Liver (tissue), 9 donors: ENCODE data around the gene C18orf32. TPM values are rescaled to one million over a fixed set of nuclear protein-coding genes. Genes with fewer than 3 reads are reported as not detected.

Source experiments
- DNase-seq: peaks from one replicate; pipeline ENCODE4 v3.0.0-alpha.2; 2017; ENCODE audit warnings: low spot score
- H3K27ac ChIP-seq, 2 donors: one replicate each; pipeline ENCODE4 v1.7.0; 2013; ENCODE audit warnings: inconsistent platforms in 2 of 2, low read length in 2 of 2, control low read depth in 1 of 2, low read depth in 1 of 2, mild to moderate bottlenecking in 1 of 2
- H3K27me3 ChIP-seq, 4 donors: one replicate each; pipeline versions ENCODE4 v1.6.1 to v1.7.0; 2013; ENCODE audit warnings: low read length in 3 of 4, inconsistent platforms in 1 of 4, mild to moderate bottlenecking in 1 of 4, moderate library complexity in 1 of 4; ENCODE audit not compliant: control insufficient read depth in 4 of 4, insufficient read depth in 4 of 4
- H3K36me3 ChIP-seq, 4 donors: one replicate each; pipeline versions ENCODE4 v1.6.1 to v1.7.0; 2013; ENCODE audit warnings: low read length in 3 of 4, mild to moderate bottlenecking in 3 of 4, low read depth in 1 of 4, moderate library complexity in 1 of 4; ENCODE audit not compliant: control insufficient read depth in 4 of 4, insufficient read depth in 3 of 4
- H3K4me1 ChIP-seq, 4 donors: one replicate each; pipeline versions ENCODE4 v1.6.1 to v1.7.0; 2013; ENCODE audit warnings: low read length in 3 of 4, mild to moderate bottlenecking in 3 of 4, moderate library complexity in 1 of 4; ENCODE audit not compliant: control insufficient read depth in 4 of 4, insufficient read depth in 4 of 4
- H3K4me3 ChIP-seq, 3 donors: one replicate each; pipeline versions ENCODE4 v1.6.1 to v1.7.0; 2013; ENCODE audit warnings: low read length in 3 of 3, control low read depth in 1 of 3, low read depth in 1 of 3, mild to moderate bottlenecking in 1 of 3
- H3K9ac ChIP-seq, 2 donors: one replicate each; pipeline ENCODE4 v1.7.0; 2013; ENCODE audit warnings: low read length in 2 of 2, mild to moderate bottlenecking in 2 of 2, moderate library complexity in 2 of 2, control low read depth in 1 of 2, low read depth in 1 of 2
- H3K9me3 ChIP-seq, 4 donors: one replicate each; pipeline versions ENCODE4 v1.6.1 to v1.7.0; 2013; ENCODE audit warnings: low read length in 3 of 4; ENCODE audit not compliant: control insufficient read depth in 4 of 4
- CTCF ChIP-seq: fragments of 150-350 bp; IDR thresholded peaks from 2 replicates; pipeline ENCODE4 v1.5.1; 2017; ENCODE audit warnings: improper control_type of control experiment, low read depth, low read length; ENCODE audit not compliant: missing input control
- EGR1 ChIP-seq, 2 donors: IDR thresholded peaks; 2 replicates each; pipeline ENCODE4 v1.6.1; 2016 to 2018; ENCODE audit warnings: antibody characterized with exemption in 2 of 2, low read depth in 2 of 2
- FOXA1 ChIP-seq: IDR thresholded peaks from 2 replicates; pipeline ENCODE4 v1.6.1; 2016; ENCODE audit warnings: antibody characterized with exemption
- FOXA2 ChIP-seq: IDR thresholded peaks from 2 replicates; pipeline ENCODE4 v1.6.1; 2016; ENCODE audit warnings: antibody characterized with exemption
- GABPA ChIP-seq, 2 donors: IDR thresholded peaks in 1 of 2; conservative IDR thresholded peaks in 1 of 2; 2 replicates each; pipeline ENCODE4 v1.6.1; 2016; ENCODE audit warnings: antibody characterized with exemption in 2 of 2, mild to moderate bottlenecking in 1 of 2, moderate library complexity in 1 of 2
- HNF4A ChIP-seq, 2 donors: conservative IDR thresholded peaks; 2 replicates each; pipeline ENCODE4 v1.6.1; 2016; ENCODE audit warnings: antibody characterized with exemption in 2 of 2, mild to moderate bottlenecking in 2 of 2
- HNF4G ChIP-seq: IDR thresholded peaks from 2 replicates; pipeline ENCODE4 v1.6.1; 2016; ENCODE audit warnings: antibody characterized with exemption
- JUND ChIP-seq, 2 donors: IDR thresholded peaks; 2 replicates each; pipeline ENCODE4 v1.6.1; 2016; ENCODE audit warnings: antibody characterized with exemption in 2 of 2
- MAX ChIP-seq: IDR thresholded peaks from 2 replicates; pipeline ENCODE4 v1.6.1; 2016; ENCODE audit warnings: antibody characterized with exemption
- NR2F2 ChIP-seq: IDR thresholded peaks from 2 replicates; pipeline ENCODE4 v1.6.1; 2016; ENCODE audit warnings: antibody characterized with exemption
- RAD21 ChIP-seq, 2 donors: IDR thresholded peaks; 2 replicates each; pipeline ENCODE4 v1.6.1; 2016; ENCODE audit warnings: antibody characterized with exemption in 2 of 2, mild to moderate bottlenecking in 2 of 2
- REST ChIP-seq: IDR thresholded peaks from 2 replicates; pipeline ENCODE4 v1.6.1; 2016; ENCODE audit warnings: antibody characterized with exemption, mild to moderate bottlenecking
- RXRA ChIP-seq, 2 donors: IDR thresholded peaks; 2 replicates each; pipeline ENCODE4 v1.6.1; 2017 to 2018; ENCODE audit warnings: antibody characterized with exemption in 2 of 2, mild to moderate bottlenecking in 1 of 2
- SP1 ChIP-seq: IDR thresholded peaks from 2 replicates; pipeline ENCODE4 v1.6.1; 2018; ENCODE audit warnings: antibody characterized with exemption, mild to moderate bottlenecking
- TAF1 ChIP-seq: conservative IDR thresholded peaks from 2 replicates; pipeline ENCODE4 v1.6.1; 2016; ENCODE audit warnings: antibody characterized with exemption, mild to moderate bottlenecking
- YY1 ChIP-seq: IDR thresholded peaks from 2 replicates; pipeline ENCODE4 v1.6.1; 2016; ENCODE audit warnings: antibody characterized with exemption, mild to moderate bottlenecking
- WGBS: extraction: QIAGEN DNeasy Blood & Tissue Kit; methylation state at CpG from one replicate; pipeline ENCODE4 v1.1.7; 2013; 5-methylcytosine and 5-hydroxymethylcytosine counted together
- polyA plus RNA-seq, 2 donors: library from polyadenylated mRNA; stranded (reverse) in 1 of 2; unstranded in 1 of 2; fragments of 200-250 nt in 1 of 2; fragments of >200 nt in 1 of 2; fragmentation: Nextera tagmentation in 1 of 2; extraction: Ambion mirVana in 1 of 2; gene quantifications; one replicate each; pipeline versions ENCODE4 v1.2.1 to v1.2.3, GENCODE V29; 2013 to 2015
- total RNA-seq, 2 donors: library from RNA; depleted of rRNA; stranded (reverse); fragments of >200 nt; gene quantifications; one replicate each; pipeline ENCODE4 v1.2.3, GENCODE V29; 2014
- TF ChIP-seq, protein P1 (sequence below): IDR thresholded peaks from 2 replicates; pipeline ENCODE4 v1.6.1; 2016; ENCODE audit warnings: antibody characterized with exemption
- TF ChIP-seq, protein P2 (sequence below): IDR thresholded peaks from 2 replicates; pipeline ENCODE4 v1.6.1; 2016; ENCODE audit warnings: antibody characterized with exemption
- donor health status: healthy.
- donor health status: healthy.
- donor health status: healthy.
- donor health status: healthy.
- donor health status: healthy.

C18orf32 gene
- total and polyA plus RNA-seq, 4 donors, result 12.4 to 63.2 (median 29.8) TPM

DNA sequence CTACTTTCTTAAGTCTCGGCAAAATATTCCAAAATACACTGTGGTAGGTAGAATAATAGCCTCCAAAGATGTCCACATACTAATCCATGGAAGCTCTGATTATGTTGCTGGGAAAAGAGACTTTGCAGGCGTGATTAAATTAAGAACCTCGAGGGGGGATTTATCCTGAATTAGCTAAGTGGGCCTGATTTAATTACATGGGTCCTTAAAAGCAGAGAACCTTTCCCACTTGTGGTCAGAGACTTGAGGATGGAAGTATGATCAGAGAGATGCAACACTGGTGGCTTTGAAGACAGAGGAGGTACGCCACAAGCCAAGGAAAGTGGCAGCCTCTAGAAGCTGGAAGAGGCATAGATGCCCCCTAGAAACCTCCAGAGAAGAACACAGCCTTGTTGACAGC lies 29.4 kb downstream of the C18orf32 start:
- DNase-seq, result no peak
- Histone ChIP-seq H3K9me3 (no peaks in the 10 kb centered on the region), H3K36me3 (no peaks in the 10 kb centered on the region), H3K4me1 (peaks cover 4 to 24% (median 10%) of the 10 kb centered on the region in 4 donors), H3K27me3 (no peaks in the 10 kb centered on the region), H3K4me3 (no peak overlapping the region), H3K9ac (no peak overlapping the region), H3K27ac (no peak overlapping the region)
- no peak for TF ChIP-seq SP1
- TF ChIP-seq HNF4A (conservative IDR thresholded peaks at IDR 0.05), result no peak
- TF ChIP-seq RXRA (IDR thresholded peaks at IDR 0.05), result no peak
- no peak for TF ChIP-seq MAX
- TF ChIP-seq FOXA1, result no peak
- no peak for TF ChIP-seq JUND (IDR thresholded peaks at IDR 0.05)
- TF ChIP-seq HNF4G, result no peak
- no peak for TF ChIP-seq YY1
- no peak for TF ChIP-seq NR2F2
- no peak for TF ChIP-seq CTCF
- TF ChIP-seq, protein P1, sequence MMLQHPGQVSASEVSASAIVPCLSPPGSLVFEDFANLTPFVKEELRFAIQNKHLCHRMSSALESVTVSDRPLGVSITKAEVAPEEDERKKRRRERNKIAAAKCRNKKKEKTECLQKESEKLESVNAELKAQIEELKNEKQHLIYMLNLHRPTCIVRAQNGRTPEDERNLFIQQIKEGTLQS, result no peak
- TF ChIP-seq REST, result no peak
- no peak for TF ChIP-seq TAF1
- TF ChIP-seq, protein P2, sequence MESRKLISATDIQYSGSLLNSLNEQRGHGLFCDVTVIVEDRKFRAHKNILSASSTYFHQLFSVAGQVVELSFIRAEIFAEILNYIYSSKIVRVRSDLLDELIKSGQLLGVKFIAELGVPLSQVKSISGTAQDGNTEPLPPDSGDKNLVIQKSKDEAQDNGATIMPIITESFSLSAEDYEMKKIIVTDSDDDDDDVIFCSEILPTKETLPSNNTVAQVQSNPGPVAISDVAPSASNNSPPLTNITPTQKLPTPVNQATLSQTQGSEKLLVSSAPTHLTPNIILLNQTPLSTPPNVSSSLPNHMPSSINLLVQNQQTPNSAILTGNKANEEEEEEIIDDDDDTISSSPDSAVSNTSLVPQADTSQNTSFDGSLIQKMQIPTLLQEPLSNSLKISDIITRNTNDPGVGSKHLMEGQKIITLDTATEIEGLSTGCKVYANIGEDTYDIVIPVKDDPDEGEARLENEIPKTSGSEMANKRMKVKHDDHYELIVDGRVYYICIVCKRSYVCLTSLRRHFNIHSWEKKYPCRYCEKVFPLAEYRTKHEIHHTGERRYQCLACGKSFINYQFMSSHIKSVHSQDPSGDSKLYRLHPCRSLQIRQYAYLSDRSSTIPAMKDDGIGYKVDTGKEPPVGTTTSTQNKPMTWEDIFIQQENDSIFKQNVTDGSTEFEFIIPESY, result no peak
- no peak for TF ChIP-seq GABPA (IDR thresholded peaks at IDR 0.05 in 1 of 2, conservative IDR thresholded peaks at IDR 0.05 in 1 of 2)
- TF ChIP-seq EGR1 (IDR thresholded peaks at IDR 0.05; ENCODE audit: low read depth in 2 of 2), result no peak
- TF ChIP-seq RAD21 (IDR thresholded peaks at IDR 0.05), result no peak
- no peak for TF ChIP-seq FOXA2
- WGBS, result 96% methylated on average over 4 of the region's 4 CpGs
